H1 (cell line): ENCODE data around the gene TTC34. TPM values are rescaled to one million over a fixed set of nuclear protein-coding genes. Genes with fewer than 3 reads are reported as not detected.

Experiments used
- RNF2 ChIP-seq: fragments of 200-900, 300-1000 bp; sonication (generic); IDR thresholded peaks from 2 replicates; pipeline ENCODE4 v1.7.1; 2016; ENCODE audit warnings: borderline replicate concordance, low read depth, mild to moderate bottlenecking, antibody characterized with exemption, low read length; ENCODE audit not compliant: poor library complexity, severe bottlenecking; ENCODE audit errors: missing control alignments
- SP1 ChIP-seq: IDR thresholded peaks from 2 replicates; pipeline ENCODE4 v1.6.1; 2011; ENCODE audit warnings: low read depth, low read length
- polyA plus RNA-seq, 7 experiments: library from polyadenylated mRNA; depleted of rRNA in 3 of 7; stranded (reverse) in 5 of 7; unstranded in 2 of 7; fragments of >200 nt in 5 of 7; fragments of 200-250 nt in 2 of 7; gene quantifications; 1 replicate in 5 of 7; 2 replicates in 1 of 7; 4 replicates in 1 of 7; pipeline versions ENCODE4 v1.2.1 to v1.2.3, GENCODE V29; 2011 to 2013; ENCODE audit warnings: missing spikeins in 2 of 7, mixed read lengths in 2 of 7
- total RNA-seq: library from RNA; stranded (reverse); fragmentation: NEBNext Ultra II Directional; extraction: Animal tissue kit (Norgen Biotek cat#: 25700); gene quantifications from 2 replicates; pipeline ENCODE4 v1.2.1, GENCODE V29; 2021

Gene TTC34
- total and polyA plus RNA-seq, 2 of the 8 experiments (the other 6 are each of a cell fraction or from before 2014, with no cell fraction given): 0.23 to 0.50 TPM

GRCh38 chr1:2817784-2818564 is 16.5 kb upstream of the TTC34 start (continued):
- TF ChIP-seq SP1 (no peak), RNF2 (no peak)
- TF ChIP-seq, all 59 proteins: peak for 0
